GM12891 (cell line): ENCODE measurements around the gene TPK1.

Source experiments
- PAX5 ChIP-seq: IDR thresholded peaks from 2 replicates; pipeline ENCODE4 v1.6.1; 2011; ENCODE audit warnings: low read length, moderate library complexity, mild to moderate bottlenecking; ENCODE audit not compliant: insufficient read depth, severe bottlenecking
- POLR2A ChIP-seq: IDR thresholded peaks from 2 replicates; pipeline ENCODE4 v1.6.1; 2011; ENCODE audit warnings: low read depth, low read length, control low read depth
- POLR2AphosphoS5 ChIP-seq: IDR thresholded peaks from 2 replicates; pipeline ENCODE4 v1.6.1; 2011; ENCODE audit warnings: low read depth, low read length, control low read depth
- POU2F2 ChIP-seq: IDR thresholded peaks from 2 replicates; pipeline ENCODE4 v1.6.1; 2011; ENCODE audit warnings: low read depth, mild to moderate bottlenecking, control low read depth, low read length, moderate library complexity
- SPI1 ChIP-seq: IDR thresholded peaks from 2 replicates; pipeline ENCODE4 v1.6.1; 2011; ENCODE audit warnings: low read depth, low read length, control low read depth
- TAF1 ChIP-seq: IDR thresholded peaks from 2 replicates; pipeline ENCODE4 v1.6.1; 2011; ENCODE audit warnings: low read depth, low read length, control low read depth

- TF ChIP-seq POLR2A (no peak), POLR2AphosphoS5 (no peak), TAF1 (no peak), PAX5 (no peak), POU2F2 (no peak), SPI1 (peak; percentile 90)
Observed at GRCh38 chr7:144483189-144483588, 352.7 kb downstream of the TPK1 start.
